Osteocyte (in vitro differentiated cells): Measurements from ENCODE around the gene FNIP1. TPM values are rescaled to one million over a fixed set of nuclear protein-coding genes. Genes with fewer than 3 reads are reported as not detected.

Experiments
- DNase-seq: peaks from one replicate; pipeline ENCODE4 v3.0.0; 2021; ENCODE audit warnings: mixed read lengths; ENCODE audit not compliant: unreplicated experiment; ENCODE audit errors: extremely low spot score
- H3K27ac Mint-ChIP-seq: one replicate; pipeline ENCODE4 v1.8.0; 2021; ENCODE audit warnings: mild to moderate bottlenecking, mixed read lengths; ENCODE audit not compliant: unreplicated experiment
- H3K27me3 Mint-ChIP-seq: one replicate; pipeline ENCODE4 v1.8.0; 2021; ENCODE audit warnings: mixed read lengths; ENCODE audit not compliant: unreplicated experiment
- H3K36me3 Mint-ChIP-seq: one replicate; pipeline ENCODE4 v1.8.0; 2021; ENCODE audit warnings: mixed read lengths; ENCODE audit not compliant: unreplicated experiment
- H3K4me1 Mint-ChIP-seq: one replicate; pipeline ENCODE4 v1.8.0; 2021; ENCODE audit warnings: mixed read lengths; ENCODE audit not compliant: unreplicated experiment
- H3K4me3 Mint-ChIP-seq: one replicate; pipeline ENCODE4 v1.8.0; 2021; ENCODE audit warnings: mild to moderate bottlenecking, moderate library complexity, mixed read lengths; ENCODE audit not compliant: unreplicated experiment
- H3K9me3 Mint-ChIP-seq: one replicate; pipeline ENCODE4 v1.8.0; 2021; ENCODE audit warnings: mixed read lengths; ENCODE audit not compliant: unreplicated experiment
- total RNA-seq: library from RNA; stranded (reverse); gene quantifications from 2 replicates; pipeline ENCODE4 v1.2.1, GENCODE V29; 2021
- TF ChIP-seq, protein P1 (sequence below): fragments of 200-600 bp; sonication (generic); IDR thresholded peaks from 2 replicates; pipeline ENCODE4 v1.5.0; 2021; ENCODE audit warnings: antibody characterized with exemption, mild to moderate bottlenecking, moderate library complexity

The FNIP1 gene
- total RNA-seq, 1 donor from 2014 or later, result 43.0 TPM

DNA sequence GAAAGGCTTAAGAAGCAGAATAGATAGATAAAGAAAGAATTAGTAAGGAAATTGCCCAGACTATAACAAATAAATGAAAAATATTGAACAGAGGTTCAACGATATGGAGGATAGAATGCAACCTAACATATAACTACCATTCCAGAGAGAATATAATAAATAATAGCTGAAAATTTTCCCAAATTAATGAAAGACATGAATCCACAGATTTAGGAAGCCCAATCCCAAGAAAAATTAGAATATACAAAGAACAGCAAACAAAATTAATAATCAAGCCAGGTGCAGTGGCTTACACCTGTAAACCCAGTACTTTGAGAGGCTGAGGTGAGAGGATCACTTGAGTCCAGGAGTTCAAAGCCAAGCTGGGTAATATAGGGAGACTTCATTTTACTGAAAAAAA lies 27.8 kb upstream of the FNIP1 start:
- TF ChIP-seq, protein P1, sequence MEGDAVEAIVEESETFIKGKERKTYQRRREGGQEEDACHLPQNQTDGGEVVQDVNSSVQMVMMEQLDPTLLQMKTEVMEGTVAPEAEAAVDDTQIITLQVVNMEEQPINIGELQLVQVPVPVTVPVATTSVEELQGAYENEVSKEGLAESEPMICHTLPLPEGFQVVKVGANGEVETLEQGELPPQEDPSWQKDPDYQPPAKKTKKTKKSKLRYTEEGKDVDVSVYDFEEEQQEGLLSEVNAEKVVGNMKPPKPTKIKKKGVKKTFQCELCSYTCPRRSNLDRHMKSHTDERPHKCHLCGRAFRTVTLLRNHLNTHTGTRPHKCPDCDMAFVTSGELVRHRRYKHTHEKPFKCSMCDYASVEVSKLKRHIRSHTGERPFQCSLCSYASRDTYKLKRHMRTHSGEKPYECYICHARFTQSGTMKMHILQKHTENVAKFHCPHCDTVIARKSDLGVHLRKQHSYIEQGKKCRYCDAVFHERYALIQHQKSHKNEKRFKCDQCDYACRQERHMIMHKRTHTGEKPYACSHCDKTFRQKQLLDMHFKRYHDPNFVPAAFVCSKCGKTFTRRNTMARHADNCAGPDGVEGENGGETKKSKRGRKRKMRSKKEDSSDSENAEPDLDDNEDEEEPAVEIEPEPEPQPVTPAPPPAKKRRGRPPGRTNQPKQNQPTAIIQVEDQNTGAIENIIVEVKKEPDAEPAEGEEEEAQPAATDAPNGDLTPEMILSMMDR, result no peak

GRCh38 chr5:131821221-131821620 lies 24.4 kb upstream of the FNIP1 start:
- TF ChIP-seq, protein P1, result no peak
- no peak overlapping the region for H3K27ac Mint-ChIP-seq
- DNase-seq, result no peak
- H3K36me3 Mint-ChIP-seq, result no peaks in the 10 kb centered on the region
- H3K9me3 Mint-ChIP-seq, result peaks cover 15% of the 10 kb centered on the region
- no peak overlapping the region for H3K4me3 Mint-ChIP-seq
- H3K27me3 Mint-ChIP-seq, result no peaks in the 10 kb centered on the region
- H3K4me1 Mint-ChIP-seq, result peaks cover 7% of the 10 kb centered on the region

More for the DNA sequence above, 27.8 kb upstream of the FNIP1 start:
- DNase-seq, result no peak
- peaks cover 7% of the 10 kb centered on the region for H3K4me1 Mint-ChIP-seq
- peaks cover 15% of the 10 kb centered on the region for H3K9me3 Mint-ChIP-seq
- H3K4me3 Mint-ChIP-seq, result no peak overlapping the region
- peaks cover 9% of the 10 kb centered on the region for H3K27me3 Mint-ChIP-seq
- H3K27ac Mint-ChIP-seq, result no peak overlapping the region
- no peaks in the 10 kb centered on the region for H3K36me3 Mint-ChIP-seq

GRCh38 chr5:131818001-131818724 lies 21.3 kb upstream of the FNIP1 start:
- no peaks in the 10 kb centered on the region for H3K27me3 Mint-ChIP-seq
- DNase-seq, result no peak
- H3K9me3 Mint-ChIP-seq, result no peaks in the 10 kb centered on the region
- H3K27ac Mint-ChIP-seq, result no peak overlapping the region
- H3K4me3 Mint-ChIP-seq, result no peak overlapping the region
- H3K4me1 Mint-ChIP-seq, result peaks cover 9% of the 10 kb centered on the region
- no peaks in the 10 kb centered on the region for H3K36me3 Mint-ChIP-seq
- TF ChIP-seq, protein P1, result no peak

DNA sequence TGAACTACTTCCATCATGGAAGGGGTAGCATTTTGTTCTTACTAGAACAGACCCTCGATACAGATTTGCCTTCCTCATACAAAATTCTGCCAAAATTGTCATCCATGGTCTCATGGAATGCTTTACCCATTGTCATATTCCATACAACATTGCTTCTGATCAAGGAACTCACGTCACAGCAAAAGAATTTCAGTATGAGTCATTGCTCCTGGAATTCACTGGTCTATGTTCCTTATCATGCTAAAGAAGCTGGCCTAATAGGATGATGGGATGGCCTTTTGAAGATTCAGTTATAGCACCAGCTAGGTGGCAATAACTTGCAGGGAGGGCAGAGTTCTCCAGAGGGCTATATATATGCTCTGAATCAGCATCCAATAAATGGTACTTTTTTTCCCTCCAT lies 18.2 kb upstream of the FNIP1 start:
- no peaks in the 10 kb centered on the region for H3K36me3 Mint-ChIP-seq
- H3K27me3 Mint-ChIP-seq, result no peaks in the 10 kb centered on the region
- H3K4me1 Mint-ChIP-seq, result peaks cover 7% of the 10 kb centered on the region
- TF ChIP-seq, protein P1, result no peak
- no peaks in the 10 kb centered on the region for H3K9me3 Mint-ChIP-seq
- no peak overlapping the region for H3K4me3 Mint-ChIP-seq
- DNase-seq, result no peak
- no peak overlapping the region for H3K27ac Mint-ChIP-seq

DNA sequence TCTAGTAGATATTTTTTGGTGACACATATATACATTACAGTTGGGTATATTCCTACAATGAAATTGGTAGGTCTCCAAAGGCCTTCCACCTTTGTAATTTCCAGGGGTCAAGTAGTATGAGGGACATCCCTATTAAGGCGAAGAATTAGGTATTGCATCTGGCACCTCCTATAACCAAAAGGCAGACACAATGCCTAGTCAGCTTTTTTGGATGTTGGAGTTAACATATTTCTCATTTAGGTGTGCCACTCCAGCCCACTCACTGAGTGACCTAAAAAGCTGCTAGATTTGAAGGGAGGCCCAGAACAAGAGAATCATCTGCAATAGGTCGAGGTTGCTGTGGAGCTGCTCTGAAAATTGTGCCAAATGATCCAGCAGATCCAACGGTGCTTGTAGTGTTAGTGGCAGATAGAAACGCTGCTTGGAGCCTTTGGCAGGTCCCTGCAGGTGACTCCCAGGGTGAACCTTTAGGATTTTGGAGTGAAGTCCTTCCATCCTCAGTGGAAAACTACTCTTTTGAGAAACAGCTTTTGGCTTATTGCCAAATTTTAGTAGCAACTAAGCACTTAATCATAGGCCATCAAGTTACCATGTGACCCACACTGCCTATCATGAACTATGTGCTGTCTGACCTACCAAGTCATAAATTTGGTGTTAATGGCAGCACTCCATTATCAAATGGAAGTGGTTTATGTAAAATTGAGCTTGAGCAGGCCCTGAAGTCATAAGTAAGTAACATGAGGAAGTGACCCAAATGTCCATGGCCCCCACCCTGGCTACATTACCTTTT lies 15.7 kb upstream of the FNIP1 start:
- Mint-ChIP-seq H3K4me1 (peaks cover 7% of the 10 kb centered on the region), H3K4me3 (no peak overlapping the region), H3K36me3 (no peaks in the 10 kb centered on the region), H3K9me3 (no peaks in the 10 kb centered on the region), H3K27ac (no peak overlapping the region), H3K27me3 (peaks cover 4% of the 10 kb centered on the region)
- TF ChIP-seq, protein P1, result no peak
- DNase-seq, result no peak
